GM18861 (cell line): ENCODE results near the gene IRAK4.

Source experiments
- ATAC-seq: cut with Tn5 transposase; IDR thresholded peaks from one replicate; pipeline ENCODE4 v1.9.1; 2021; ENCODE audit not compliant: unreplicated experiment

The IRAK4 gene

GRCh38 chr12:43835656-43836474 lies 77.1 kb downstream of the IRAK4 start, which contains the start of gene TMEM117:
TSS of gene TMEM117 (plus strand) at chr12:43836081.
- peak; percentile 72 for ATAC-seq

DNA sequence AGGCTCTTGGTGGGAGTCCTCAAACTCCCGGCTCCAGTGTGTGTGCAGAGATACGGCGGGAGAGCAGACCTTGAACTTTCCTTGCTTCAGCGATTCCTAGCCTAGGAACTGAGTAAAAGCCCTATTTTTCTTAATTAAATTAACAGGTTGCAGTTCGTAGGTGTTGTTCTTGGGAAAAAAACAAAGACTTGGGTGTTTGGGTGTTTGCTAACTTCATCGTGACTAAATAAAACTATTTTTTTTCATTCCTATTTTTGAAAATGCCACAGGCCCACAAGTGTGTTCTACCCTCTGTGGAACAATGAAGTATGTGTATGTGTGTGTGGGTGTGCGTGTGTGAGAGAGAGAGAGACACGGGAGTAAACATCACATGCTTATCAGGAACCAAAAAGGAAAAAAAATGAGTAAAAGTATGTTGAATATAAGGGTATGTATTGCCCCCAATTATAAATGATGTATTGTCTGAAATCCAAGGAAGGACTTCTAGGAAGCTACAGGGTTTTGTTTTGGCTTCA lies 77.8 kb downstream of the IRAK4 start:
- peak; percentile 23 for ATAC-seq
